Tibial nerve (tissue), 4 donors: ENCODE measurements around the gene ZNF33B. TPM values are rescaled to one million over a fixed set of nuclear protein-coding genes. Genes with fewer than 3 reads are reported as not detected.

ENCODE experiments used
- DNase-seq, 2 donors: peaks; one replicate each; pipeline ENCODE4 v3.0.0-alpha.2; 2019; ENCODE audit warnings: low spot score in 2 of 2
- H3K27ac ChIP-seq, 4 donors: fragments of 200-600 bp; sonication (generic) in 3 of 4; one replicate each; pipeline ENCODE4 v1.5.1; 2017 to 2019; ENCODE audit warnings: mild to moderate bottlenecking in 1 of 4
- H3K27me3 ChIP-seq, 2 donors: fragments of 200-600 bp; sonication (generic) in 1 of 2; one replicate each; pipeline versions ENCODE4 v1.5.1 to v1.6.0; 2017 to 2019
- H3K36me3 ChIP-seq, 3 donors: fragments of 200-600 bp; sonication (generic); one replicate each; pipeline ENCODE4 v1.5.1; 2018 to 2019
- H3K4me1 ChIP-seq, 4 donors: fragments of 200-600 bp; sonication (generic) in 3 of 4; one replicate each; pipeline ENCODE4 v1.5.1; 2017 to 2019
- H3K4me3 ChIP-seq, 4 donors: fragments of 200-600 bp; sonication (generic) in 3 of 4; one replicate each; pipeline ENCODE4 v1.5.1; 2017 to 2019; ENCODE audit warnings: mild to moderate bottlenecking in 1 of 4, moderate library complexity in 1 of 4
- H3K9me3 ChIP-seq, 4 donors: fragments of 200-600 bp; sonication (generic) in 3 of 4; one replicate each; pipeline ENCODE4 v1.5.1; 2017 to 2019
- CTCF ChIP-seq, 5 experiments: fragments of 200-600 bp in 3 of 5; fragments of 450-650 bp in 2 of 5; sonication (generic) in 3 of 5; IDR thresholded peaks; one replicate each; pipeline ENCODE4 v1.5.1; 2016 to 2019; ENCODE audit warnings: antibody characterized with exemption in 5 of 5, mild to moderate bottlenecking in 3 of 5, moderate library complexity in 2 of 5
- EP300 ChIP-seq, 2 donors: sonication (generic); formaldehyde crosslinking; IDR thresholded peaks; one replicate each; pipeline ENCODE4 v1.6.1; 2017; ENCODE audit warnings: antibody characterized with exemption in 2 of 2, mild to moderate bottlenecking in 1 of 2
- POLR2A ChIP-seq, 2 donors: fragments of 450-650 bp; IDR thresholded peaks; one replicate each; pipeline ENCODE4 v1.6.1; 2017; ENCODE audit warnings: antibody characterized with exemption in 2 of 2, mild to moderate bottlenecking in 2 of 2, moderate library complexity in 2 of 2
- WGBS, 2 donors: methylation state at CpG; one replicate each; pipeline ENCODE4 v1.1.5; 2018; 5-methylcytosine and 5-hydroxymethylcytosine counted together
- total RNA-seq, 4 donors: library from RNA; depleted of rRNA; stranded (reverse); fragments of >200 nt; gene quantifications; one replicate each; pipeline ENCODE4 v1.1.0, GENCODE V29; 2016

The ZNF33B gene
- total RNA-seq, 4 donors from 2014 or later, result 6.6 to 21.3 (median 12.3) TPM

- no peak for DNase-seq
- 76 to 88% methylated on average over 4 of the region's 4 CpGs for WGBS, 2 donors
- H3K27me3 ChIP-seq, result no peaks in the 10 kb centered on the region
- H3K36me3 ChIP-seq, result peaks cover 0 to 46% (median 3%) of the 10 kb centered on the region in 3 donors
- no peak overlapping the region for H3K27ac ChIP-seq
- no peaks in the 10 kb centered on the region for H3K4me1 ChIP-seq
- H3K9me3 ChIP-seq, result no peaks in the 10 kb centered on the region
- TF ChIP-seq POLR2A (IDR thresholded peaks at IDR 0.05), result no peak
- TF ChIP-seq EP300 (IDR thresholded peaks at IDR 0.05), result no peak
- no peak for TF ChIP-seq CTCF (IDR thresholded peaks at IDR 0.05)
- no peak overlapping the region for H3K4me3 ChIP-seq
Observed at GRCh38 chr10:42618424-42618823, 19.9 kb downstream of the ZNF33B start.

GRCh38 chr10:42615419-42615818, 23.0 kb downstream of the ZNF33B start:
- no peak overlapping the region for H3K4me3 ChIP-seq
- H3K36me3 ChIP-seq, result peaks cover 0 to 61% (median 0%) of the 10 kb centered on the region in 3 donors
- TF ChIP-seq CTCF (IDR thresholded peaks at IDR 0.05), result no peak
- no peak for TF ChIP-seq EP300 (IDR thresholded peaks at IDR 0.05)
- no peak for TF ChIP-seq POLR2A (IDR thresholded peaks at IDR 0.05)
- no peaks in the 10 kb centered on the region for H3K9me3 ChIP-seq
- no peaks in the 10 kb centered on the region for H3K27me3 ChIP-seq
- H3K27ac ChIP-seq, result no peak overlapping the region
- H3K4me1 ChIP-seq, result no peaks in the 10 kb centered on the region
- no peak for DNase-seq
- 48 to 58% methylated on average over 3 of the region's 3 CpGs for WGBS, 2 donors

GRCh38 chr10:42609872-42610271, 28.5 kb downstream of the ZNF33B start:
- 96 to 100% methylated on average over 1 of the region's 1 CpG for WGBS, 2 donors
- no peaks in the 10 kb centered on the region for H3K4me1 ChIP-seq
- no peak overlapping the region for H3K27ac ChIP-seq
- peaks cover 0 to 85% (median 6%) of the 10 kb centered on the region in 3 donors for H3K36me3 ChIP-seq
- H3K9me3 ChIP-seq, result no peaks in the 10 kb centered on the region
- TF ChIP-seq CTCF (IDR thresholded peaks at IDR 0.05) (no peak), EP300 (IDR thresholded peaks at IDR 0.05) (no peak), POLR2A (IDR thresholded peaks at IDR 0.05) (no peak)
- no peak for DNase-seq
- H3K4me3 ChIP-seq, result no peak overlapping the region
- no peaks in the 10 kb centered on the region for H3K27me3 ChIP-seq

- Histone ChIP-seq H3K27ac (no peak overlapping the region), H3K4me1 (no peaks in the 10 kb centered on the region), H3K27me3 (no peaks in the 10 kb centered on the region), H3K4me3 (no peak overlapping the region), H3K9me3 (peaks cover 0 to 18% (median 4%) of the 10 kb centered on the region in 4 donors), H3K36me3 (peaks cover 0 to 43% (median 0%) of the 10 kb centered on the region in 3 donors)
- TF ChIP-seq CTCF (IDR thresholded peaks at IDR 0.05) (no peak), EP300 (IDR thresholded peaks at IDR 0.05) (no peak), POLR2A (IDR thresholded peaks at IDR 0.05) (no peak)
- WGBS, 2 donors, result 66 to 84% methylated on average over 4 of the region's 4 CpGs
- DNase-seq, result no peak
Observed at GRCh38 chr10:42598249-42598873, 40.0 kb downstream of the ZNF33B start.

GRCh38 chr10:42596196-42596595, 42.2 kb downstream of the ZNF33B start:
- Histone ChIP-seq H3K27ac (no peak overlapping the region), H3K36me3 (peaks cover 0 to 65% (median 8%) of the 10 kb centered on the region in 3 donors)
- TF ChIP-seq EP300 (IDR thresholded peaks at IDR 0.05) (no peak), CTCF (IDR thresholded peaks at IDR 0.05) (no peak), POLR2A (IDR thresholded peaks at IDR 0.05) (no peak)

More at GRCh38 chr10:42596196-42596595, 42.2 kb downstream of the ZNF33B start:
- Histone ChIP-seq H3K9me3 (peaks cover 0 to 39% (median 9%) of the 10 kb centered on the region in 4 donors), H3K4me3 (no peak overlapping the region), H3K27me3 (no peaks in the 10 kb centered on the region), H3K4me1 (no peaks in the 10 kb centered on the region)
- DNase-seq, result no peak
